ENCODE results near the gene ADAMTS14.

ADAMTS14 gene

GRCh38 chr10:70715853-70716795 lies 43.8 kb downstream of the ADAMTS14 start:
- no peak overlapping the region for H3K27ac ChIP-seq
- no peak for TF ChIP-seq CTCF (IDR thresholded peaks at IDR 0.05; ENCODE audit: low read depth, low read length)
- DNase-seq = no peak

GRCh38 chr10:70722820-70723424 lies 50.6 kb downstream of the ADAMTS14 start:
- Histone ChIP-seq H3K9me3 (ENCODE audit: severe bottlenecking) (no peaks in the 10 kb centered on the region), H3K36me3 (no peaks in the 10 kb centered on the region), H3K27me3 (ENCODE audit: insufficient read depth, low read depth, severe bottlenecking) (no peaks in the 10 kb centered on the region), H3K27ac (no peak overlapping the region), H3K4me3 (ENCODE audit: low read depth, low read length) (no peak overlapping the region)
- no peak for TF ChIP-seq CTCF (IDR thresholded peaks at IDR 0.05; ENCODE audit: low read depth, low read length)
- DNase-seq = no peak

More at GRCh38 chr10:70715853-70716795, 43.8 kb downstream of the ADAMTS14 start:
- H3K27me3 ChIP-seq (ENCODE audit: insufficient read depth, low read depth, severe bottlenecking) = no peaks in the 10 kb centered on the region
- H3K4me3 ChIP-seq (ENCODE audit: low read depth, low read length) = no peak overlapping the region
- no peaks in the 10 kb centered on the region for H3K36me3 ChIP-seq
- no peaks in the 10 kb centered on the region for H3K9me3 ChIP-seq (ENCODE audit: severe bottlenecking)

GRCh38 chr10:70723771-70724170 lies 51.5 kb downstream of the ADAMTS14 start:
- Histone ChIP-seq H3K27me3 (ENCODE audit: insufficient read depth, low read depth, severe bottlenecking) (no peaks in the 10 kb centered on the region), H3K36me3 (no peaks in the 10 kb centered on the region), H3K9me3 (ENCODE audit: severe bottlenecking) (no peaks in the 10 kb centered on the region), H3K27ac (no peak overlapping the region), H3K4me3 (ENCODE audit: low read depth, low read length) (no peak overlapping the region)
- TF ChIP-seq CTCF (IDR thresholded peaks at IDR 0.05; ENCODE audit: low read depth, low read length) = no peak
- no peak for DNase-seq

GRCh38 chr10:70726909-70727495 lies 54.7 kb downstream of the ADAMTS14 start:
- Histone ChIP-seq H3K36me3 (no peaks in the 10 kb centered on the region), H3K4me3 (ENCODE audit: low read depth, low read length) (no peak overlapping the region), H3K27ac (no peak overlapping the region), H3K27me3 (ENCODE audit: insufficient read depth, low read depth, severe bottlenecking) (no peaks in the 10 kb centered on the region), H3K9me3 (ENCODE audit: severe bottlenecking) (no peaks in the 10 kb centered on the region)
- no peak for TF ChIP-seq CTCF (IDR thresholded peaks at IDR 0.05; ENCODE audit: low read depth, low read length)
- DNase-seq = no peak

GRCh38 chr10:70728328-70728727 lies 56.0 kb downstream of the ADAMTS14 start:
- Histone ChIP-seq H3K27ac (peak overlapping the region; percentile 22; the same call in 1 of the 2 replicates), H3K27me3 (ENCODE audit: insufficient read depth, low read depth, severe bottlenecking) (no peaks in the 10 kb centered on the region), H3K4me3 (ENCODE audit: low read depth, low read length) (no peak overlapping the region), H3K9me3 (ENCODE audit: severe bottlenecking) (no peaks in the 10 kb centered on the region), H3K36me3 (no peaks in the 10 kb centered on the region)
- no peak for TF ChIP-seq CTCF (IDR thresholded peaks at IDR 0.05; ENCODE audit: low read depth, low read length)
- DNase-seq = no peak

Measured in WERI-Rb-1 (cell line).